ENCODE results near the gene SLC16A1.

- no peak for TF ChIP-seq ZNF384 (IDR thresholded peaks at IDR 0.05)
- no peak for TF ChIP-seq ELF4 (IDR thresholded peaks at IDR 0.05)
These were observed 51.1 kb downstream of the SLC16A1 start for GRCh38 chr1:112904831-112905261.

Measured in HEK293T (cell line).